CD4-positive, alpha-beta T cell treated with Interleukin-6 at 100 ng/mL for 8 hours (primary cell): Measurements from ENCODE around the gene MYH9.
A peak's percentile ranks its signal among the peaks of the same experiment; 100 is the strongest.
"Not testable (repeated sequence)": the region's sequence is repeated elsewhere in the genome, so short reads cannot be mapped to it uniquely, and the experiment has no call there.

Experiments used
- DNase-seq: peaks from one replicate; pipeline ENCODE4 v3.0.0-alpha.2; 2020; ENCODE audit warnings: mixed read lengths, low spot score

MYH9 gene

DNA sequence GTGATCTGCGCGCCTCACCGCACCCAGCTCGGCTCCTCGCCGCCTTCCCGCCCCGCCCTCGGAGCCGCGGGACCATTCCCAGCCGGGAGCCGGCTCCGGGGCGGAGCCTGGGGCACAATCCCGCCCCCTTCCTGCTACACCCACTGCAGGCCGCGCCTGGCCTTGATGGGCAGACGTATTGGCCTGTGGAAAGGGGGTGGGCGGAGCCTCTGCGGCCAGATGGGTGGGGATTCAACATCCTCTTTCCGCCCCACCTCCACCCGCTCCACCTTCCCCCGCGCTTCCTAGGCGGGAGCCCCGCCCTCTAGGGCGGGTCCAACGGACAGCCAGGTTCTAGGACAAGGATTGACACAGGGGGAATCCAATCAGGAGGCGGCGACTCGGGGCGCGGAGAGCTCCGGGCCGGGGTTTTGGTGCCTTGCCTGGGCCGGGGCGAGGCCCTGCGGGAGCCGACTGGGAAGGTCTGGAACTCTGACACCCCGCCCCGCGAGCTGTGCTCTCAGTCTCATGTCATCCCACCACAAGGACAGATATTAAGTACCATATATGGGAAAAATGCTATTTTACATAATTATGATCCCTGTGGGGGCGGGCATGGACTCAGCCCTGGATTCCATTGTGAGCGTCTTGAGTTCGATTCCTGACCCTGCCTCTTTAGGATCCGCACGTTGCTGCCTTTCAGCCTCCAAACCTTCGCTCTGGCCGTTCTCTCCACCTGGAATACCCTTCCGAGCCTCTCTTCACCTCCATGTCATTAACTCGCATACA is at the start of gene MYH9:
Gene MYH9 (minus strand): TSS at position 9 of the 768 bp plus-strand sequence. CDS start 38,731 bp downstream, outside the sequence.
- DNase-seq, result peak; percentile 99

DNA sequence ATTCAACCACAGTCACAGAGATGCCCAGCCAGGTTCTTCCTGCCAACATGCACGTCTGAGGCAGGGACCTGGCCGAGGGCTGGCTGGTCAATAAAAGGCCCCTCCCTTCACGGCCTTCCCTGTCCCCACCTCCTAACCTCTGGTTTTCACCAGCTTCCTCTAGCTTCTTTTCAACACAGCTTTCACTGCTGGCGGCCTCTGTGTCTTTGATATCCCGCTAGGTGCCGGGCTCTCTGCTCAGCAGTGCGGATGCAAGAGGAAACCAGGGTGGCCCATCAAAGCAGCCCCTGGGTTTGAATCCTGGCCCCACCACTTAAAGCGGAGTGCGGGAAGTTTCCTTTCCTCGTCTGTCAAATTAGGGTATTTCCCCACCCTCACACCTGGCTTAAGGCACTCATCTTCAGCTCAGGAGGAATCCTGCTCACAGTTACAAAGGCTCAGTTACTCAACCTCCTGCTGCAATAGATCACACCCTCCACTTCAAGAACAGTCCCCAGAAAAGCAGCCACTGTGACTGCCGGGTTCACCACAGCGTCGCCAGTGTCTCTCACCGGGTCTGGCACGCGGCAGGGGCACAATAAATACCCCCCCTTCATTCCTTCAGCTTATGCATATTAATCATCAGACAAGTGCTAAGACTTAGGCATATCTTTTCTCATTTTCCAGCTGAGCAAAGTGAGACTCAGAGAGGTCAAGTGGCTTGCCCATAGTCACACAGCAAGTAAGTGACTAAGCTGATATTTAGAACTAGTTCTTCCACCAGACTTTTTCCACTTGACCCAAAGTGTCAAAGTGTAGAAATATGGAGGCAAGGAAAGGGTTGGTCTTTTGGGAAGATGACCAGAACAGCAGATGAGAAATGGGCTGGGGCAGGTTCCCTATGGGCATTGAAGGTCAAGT is 48.0 kb upstream of the MYH9 start:
- peak; percentile 73 for DNase-seq

DNA sequence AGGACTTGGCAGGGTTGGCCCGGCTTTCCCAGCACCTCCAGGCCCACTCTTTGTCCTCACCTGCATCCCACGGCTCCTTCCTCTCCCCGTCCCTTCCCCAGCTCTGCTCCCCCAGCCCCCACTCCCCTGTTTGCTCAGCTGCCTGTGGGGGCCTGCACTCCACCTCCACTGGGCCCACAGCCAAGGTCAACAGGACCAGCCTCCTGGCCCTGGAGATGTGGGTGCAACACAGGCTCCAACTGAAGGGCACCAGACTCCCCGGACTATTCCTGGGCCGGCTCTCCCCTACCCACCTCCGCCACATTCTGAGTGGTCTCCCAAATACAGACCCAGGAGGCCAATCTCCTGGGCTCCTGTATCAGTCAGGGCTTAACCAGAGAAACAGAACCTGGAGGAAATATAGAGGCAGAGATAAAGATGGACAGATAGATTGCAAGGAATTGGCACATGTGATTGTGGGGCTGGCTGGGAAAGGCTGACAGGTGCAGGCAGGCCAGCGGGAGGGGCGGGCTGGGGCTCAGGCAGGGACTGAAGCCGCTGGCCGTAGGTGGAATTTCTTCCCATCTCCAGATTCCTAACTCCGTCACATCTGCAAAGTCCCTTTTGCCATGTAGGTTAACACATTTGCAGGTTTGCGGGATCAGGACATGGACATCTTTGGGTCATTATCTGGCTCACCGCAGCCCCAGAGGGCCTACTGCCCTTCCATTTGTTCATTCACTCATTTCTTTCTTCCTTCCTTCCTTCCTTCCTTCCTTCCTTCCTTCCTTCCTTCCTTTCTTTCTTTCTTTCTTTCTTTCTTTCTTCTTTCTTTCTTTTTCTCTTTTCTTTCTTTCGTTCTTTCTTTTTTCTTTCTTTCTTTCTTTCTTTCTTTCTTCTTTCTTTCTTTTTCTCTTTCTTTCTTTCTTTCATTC is 45.8 kb upstream of the MYH9 start:
- DNase-seq, result no peak

GRCh38 chr22:36432592-36433317 is 45.0 kb upstream of the MYH9 start:
- DNase-seq, result no peak

DNA sequence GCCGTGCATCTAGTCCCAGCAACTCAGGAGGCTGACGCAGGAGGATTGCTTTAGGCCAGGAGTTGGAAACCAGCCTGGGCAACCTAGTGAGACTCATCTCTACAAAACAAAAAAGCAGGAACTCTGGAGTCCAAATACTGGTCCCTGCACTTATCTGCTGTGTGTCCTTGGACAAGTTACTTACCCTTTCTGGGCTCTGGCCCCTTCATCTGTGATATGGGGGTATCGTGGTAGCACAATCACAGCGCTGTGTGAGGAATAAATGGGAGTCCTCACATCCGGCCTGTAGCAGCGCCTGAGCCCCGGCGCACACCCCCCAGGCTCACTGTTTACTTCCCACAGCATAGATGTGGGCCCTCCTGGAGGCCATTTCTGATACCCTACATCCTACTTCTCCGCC is 44.2 kb upstream of the MYH9 start:
- DNase-seq, result no peak

DNA sequence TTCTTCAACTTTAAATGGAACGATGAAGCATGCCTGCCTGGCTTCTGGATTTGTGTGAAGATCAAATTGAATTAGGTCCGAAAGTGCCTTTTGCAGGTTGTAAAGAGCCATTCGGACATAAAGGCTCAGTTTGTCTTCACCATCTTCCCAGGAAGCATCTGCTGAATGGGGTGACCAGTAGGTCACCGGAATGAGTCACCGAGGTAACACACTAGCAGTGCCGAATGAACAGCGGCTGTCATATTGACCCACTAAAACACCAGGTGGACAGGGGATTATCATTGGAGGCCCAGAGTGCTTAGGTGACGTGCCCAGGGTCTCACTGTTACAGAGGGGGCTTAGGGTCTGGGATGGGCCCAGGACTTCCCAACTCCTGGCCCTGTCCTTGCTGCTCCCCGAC is 43.1 kb upstream of the MYH9 start:
- DNase-seq, result no peak

DNA sequence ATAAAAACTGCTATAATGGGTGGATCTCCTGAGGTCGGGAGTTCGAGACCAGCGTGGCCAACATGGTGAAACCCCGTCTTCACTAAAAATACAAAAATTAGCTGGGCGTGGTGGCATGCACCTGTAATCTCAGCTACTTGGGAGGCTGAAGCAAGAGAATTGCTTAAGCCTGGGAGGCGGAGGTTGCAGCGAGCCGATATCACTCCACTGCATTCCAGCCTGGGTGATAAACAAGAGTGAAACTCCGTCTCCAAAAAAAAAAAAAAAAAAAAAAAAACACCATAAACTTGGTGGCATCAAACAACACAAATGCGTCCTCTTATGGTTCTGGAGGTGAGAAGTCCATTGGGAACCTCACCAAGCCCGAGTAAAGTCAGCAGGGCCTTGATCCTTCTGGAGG is 40.2 kb upstream of the MYH9 start:
- not testable (repeated sequence) for DNase-seq

GRCh38 chr22:36425977-36426523 is 38.3 kb upstream of the MYH9 start:
- DNase-seq, result no peak

- no peak for DNase-seq
Measured at GRCh38 chr22:36424901-36425579, 37.3 kb upstream of the MYH9 start.

GRCh38 chr22:36424466-36424865 is 36.7 kb upstream of the MYH9 start:
- DNase-seq, result not testable (repeated sequence)

GRCh38 chr22:36423461-36424404 is 36.0 kb upstream of the MYH9 start:
- no peak for DNase-seq

GRCh38 chr22:36422287-36423014 is 34.7 kb upstream of the MYH9 start:
- no peak for DNase-seq

- no peak for DNase-seq
Measured at GRCh38 chr22:36419912-36420882, 32.4 kb upstream of the MYH9 start.

- no peak for DNase-seq
Measured at GRCh38 chr22:36419177-36419911, 31.6 kb upstream of the MYH9 start.

GRCh38 chr22:36417281-36417686 is 29.5 kb upstream of the MYH9 start:
- DNase-seq, result no peak

GRCh38 chr22:36415415-36416168 is 27.8 kb upstream of the MYH9 start:
- no peak for DNase-seq
